Esophagus muscularis mucosa (tissue), 4 donors: ENCODE data around the gene BET1L. TPM values are rescaled to one million over a fixed set of nuclear protein-coding genes. Genes with fewer than 3 reads are reported as not detected.
"Not testable (repeated sequence)": the region's sequence is repeated elsewhere in the genome, so short reads cannot be mapped to it uniquely, and the experiment has no call there.

Experiments
- DNase-seq: peaks from one replicate; pipeline ENCODE4 v3.0.0-alpha.2; 2017; ENCODE audit errors: extremely low spot score
- H3K27ac ChIP-seq, 4 donors: fragments of 200-600 bp; sonication (generic); replicated peaks in 1 of 4; 1 replicate in 3 of 4; 2 replicates in 1 of 4; pipeline ENCODE4 v1.5.1; 2016 to 2019; ENCODE audit warnings: mild to moderate bottlenecking in 1 of 4
- H3K27me3 ChIP-seq, 4 donors: fragments of 200-600 bp; sonication (generic); one replicate each; pipeline versions ENCODE4 v1.5.1 to v1.6.0; 2016 to 2019
- H3K36me3 ChIP-seq, 4 donors: fragments of 200-600 bp; sonication (generic); one replicate each; pipeline ENCODE4 v1.5.1; 2016 to 2019
- H3K4me1 ChIP-seq, 4 donors: fragments of 200-600 bp; sonication (generic); one replicate each; pipeline ENCODE4 v1.5.1; 2016 to 2019
- H3K4me3 ChIP-seq, 4 donors: fragments of 200-600 bp; sonication (generic); 1 replicate in 2 of 4; 2 replicates in 2 of 4; pipeline ENCODE4 v1.5.1; 2016 to 2019; ENCODE audit warnings: mild to moderate bottlenecking in 4 of 4, moderate library complexity in 1 of 4
- H3K9me3 ChIP-seq, 4 donors: fragments of 200-600 bp; sonication (generic); 1 replicate in 3 of 4; 2 replicates in 1 of 4; pipeline ENCODE4 v1.5.1; 2016 to 2019
- CTCF ChIP-seq, 3 experiments: fragments of 200-600 bp in 2 of 3; fragments of 450-650 bp in 1 of 3; sonication (generic) in 2 of 3; IDR thresholded peaks; one replicate each; pipeline ENCODE4 v1.5.1; 2017 to 2019; ENCODE audit warnings: antibody characterized with exemption in 3 of 3, mild to moderate bottlenecking in 2 of 3, moderate library complexity in 1 of 3
- EP300 ChIP-seq: sonication (generic); formaldehyde crosslinking; IDR thresholded peaks from one replicate; pipeline ENCODE4 v1.6.1; 2017; ENCODE audit warnings: antibody characterized with exemption
- POLR2A ChIP-seq: fragments of 450-650 bp; IDR thresholded peaks from one replicate; pipeline ENCODE4 v1.6.1; 2017; ENCODE audit warnings: antibody characterized with exemption, moderate library complexity, mild to moderate bottlenecking, low read depth
- POLR2AphosphoS5 ChIP-seq, 2 donors: sonication (generic); formaldehyde crosslinking; IDR thresholded peaks; one replicate each; pipeline ENCODE4 v1.6.1; 2017; ENCODE audit warnings: antibody characterized with exemption in 2 of 2
- WGBS: methylation state at CpG from one replicate; pipeline ENCODE4 v1.1.5; 2018; 5-methylcytosine and 5-hydroxymethylcytosine counted together
- intact Hi-C: fragments of 100-400 bp; cut with DNase I; formaldehyde crosslinking; loops from one replicate; pipeline ENCODE4 v1.15.1; 2023
- total RNA-seq, 4 donors: library from RNA; depleted of rRNA; stranded (reverse); fragments of >200 nt; gene quantifications; one replicate each; pipeline versions ENCODE4 v1.1.0 to v1.2.1, GENCODE V29; 2016

The BET1L gene
- total RNA-seq, 4 donors from 2014 or later = 16.2 to 32.9 (median 30.5) TPM

- 76% methylated on average over 13 of the region's 13 CpGs for WGBS
- no peak for DNase-seq
- H3K27me3 ChIP-seq = no peaks in the 10 kb centered on the region
- peaks cover 0 to 13% (median 12%) of the 10 kb centered on the region in 4 donors for H3K4me1 ChIP-seq
- peaks cover 7 to 44% (median 38%) of the 10 kb centered on the region in 4 donors for H3K36me3 ChIP-seq
- H3K4me3 ChIP-seq = no peak overlapping the region
- TF ChIP-seq POLR2A (no peak), CTCF (IDR thresholded peaks at IDR 0.05) (no peak), POLR2AphosphoS5 (IDR thresholded peaks at IDR 0.05) (no peak), EP300 (no peak)
- intact Hi-C loops = no loop called here
- no peak overlapping the region for H3K27ac ChIP-seq
- H3K9me3 ChIP-seq = no peaks in the 10 kb centered on the region
These were observed 8.1 kb downstream of the BET1L start for GRCh38 chr11:199004-199581.

- H3K27me3 ChIP-seq = no peaks in the 10 kb centered on the region
- 85% methylated on average over 18 of the region's 21 CpGs for WGBS
These were observed 8.9 kb downstream of the BET1L start for GRCh38 chr11:198236-198806.

GRCh38 chr11:197741-198235 lies 9.4 kb downstream of the BET1L start:
- intact Hi-C loops = no loop called here
- 83% methylated on average over 3 of the region's 9 CpGs for WGBS
- DNase-seq = no peak

More at GRCh38 chr11:198236-198806, 8.9 kb downstream of the BET1L start:
- no peak for TF ChIP-seq EP300
- TF ChIP-seq CTCF (IDR thresholded peaks at IDR 0.05) = no peak
- TF ChIP-seq POLR2AphosphoS5 (IDR thresholded peaks at IDR 0.05) = no peak
- no peak for TF ChIP-seq POLR2A
- peaks cover 0 to 5% (median 4%) of the 10 kb centered on the region in 4 donors for H3K4me1 ChIP-seq
- peaks cover 7 to 37% (median 30%) of the 10 kb centered on the region in 4 donors for H3K36me3 ChIP-seq
- no peak overlapping the region for H3K4me3 ChIP-seq
- intact Hi-C loops = no loop called here
- H3K9me3 ChIP-seq = no peaks in the 10 kb centered on the region
- DNase-seq = no peak
- no peak overlapping the region for H3K27ac ChIP-seq

GRCh38 chr11:196786-197731 lies 10.1 kb downstream of the BET1L start:
- TF ChIP-seq POLR2AphosphoS5 (IDR thresholded peaks at IDR 0.05) (no peak), POLR2A (no peak), CTCF (IDR thresholded peaks at IDR 0.05) (no peak), EP300 (no peak)
- Histone ChIP-seq H3K27me3 (no peaks in the 10 kb centered on the region), H3K4me3 (no peak overlapping the region), H3K36me3 (peaks cover 7 to 24% (median 21%) of the 10 kb centered on the region in 4 donors), H3K4me1 (no peaks in the 10 kb centered on the region), H3K9me3 (no peaks in the 10 kb centered on the region), H3K27ac (no peak overlapping the region)
- DNase-seq = no peak
- intact Hi-C loops = no loop called here
- 87% methylated on average over 15 of the region's 23 CpGs for WGBS

More at GRCh38 chr11:197741-198235, 9.4 kb downstream of the BET1L start:
- H3K36me3 ChIP-seq = peaks cover 7 to 31% (median 25%) of the 10 kb centered on the region in 4 donors
- H3K4me3 ChIP-seq = no peak overlapping the region
- no peaks in the 10 kb centered on the region for H3K27me3 ChIP-seq
- peaks cover 0 to under 1% (median 0%) of the 10 kb centered on the region in 4 donors for H3K4me1 ChIP-seq
- no peak overlapping the region for H3K27ac ChIP-seq
- no peak for TF ChIP-seq CTCF (IDR thresholded peaks at IDR 0.05)
- no peak for TF ChIP-seq POLR2AphosphoS5 (IDR thresholded peaks at IDR 0.05)
- no peak for TF ChIP-seq EP300
- TF ChIP-seq POLR2A = no peak
- H3K9me3 ChIP-seq = no peaks in the 10 kb centered on the region

GRCh38 chr11:193481-193880 lies 13.7 kb downstream of the BET1L start:
- H3K27me3 ChIP-seq, H3K27ac ChIP-seq, H3K4me3 ChIP-seq, intact Hi-C loops, DNase-seq, H3K4me1 ChIP-seq, H3K9me3 ChIP-seq, H3K36me3 ChIP-seq: not testable (repeated sequence)
- WGBS = 79% methylated on average over 4 of the region's 5 CpGs

GRCh38 chr11:192674-193128 lies 14.5 kb downstream of the BET1L start, which contains the start of gene SCGB1C1:
Gene SCGB1C1, plus strand, starts transcription at chr11:193078. Its CDS starts 22 bp downstream, at chr11:193100.
- DNase-seq, H3K9me3 ChIP-seq, H3K4me3 ChIP-seq, H3K4me1 ChIP-seq, H3K27ac ChIP-seq, H3K36me3 ChIP-seq, H3K27me3 ChIP-seq, intact Hi-C loops: not testable (repeated sequence)
- WGBS = 73% methylated on average over 3 of the region's 11 CpGs
